ENCODE measurements around the gene CA11.

Gene CA11

DNA sequence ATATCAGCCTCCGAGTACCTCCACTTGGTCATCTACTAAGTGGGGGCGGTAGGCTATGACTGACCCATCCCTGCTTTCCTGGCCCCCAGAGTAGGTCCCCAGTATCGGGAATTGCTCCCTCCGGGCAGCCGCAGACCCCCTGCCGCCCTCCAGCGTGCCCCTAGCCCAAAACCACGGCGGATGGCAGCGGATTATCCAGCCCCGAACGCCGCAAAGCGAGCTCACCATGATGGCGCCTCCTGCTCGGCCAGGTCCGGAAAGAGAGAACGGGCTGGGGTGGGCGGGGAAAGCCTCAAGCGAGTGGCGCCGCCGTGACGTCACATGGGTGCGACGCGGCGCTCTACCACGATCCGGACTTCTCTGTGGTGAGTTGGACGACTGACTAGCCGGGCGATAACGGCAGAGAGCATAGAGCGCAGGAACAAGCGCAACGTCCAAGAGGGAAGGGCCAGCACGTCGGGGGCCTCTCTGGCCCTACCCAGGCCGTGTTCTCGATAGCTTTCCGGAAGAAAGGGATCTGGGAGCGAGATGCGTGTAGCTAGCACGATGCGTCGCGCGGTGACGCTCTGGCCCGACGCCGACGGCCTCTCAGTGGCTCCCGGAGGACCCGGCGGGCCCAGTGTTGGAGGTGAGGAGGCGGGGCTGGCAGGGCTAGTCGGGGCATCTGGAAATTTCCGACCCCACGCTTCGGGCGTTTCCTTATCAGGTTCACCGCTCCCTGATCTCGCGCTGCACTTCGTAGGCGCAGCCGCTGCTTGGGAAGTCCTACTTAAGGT is 26.9 kb downstream of the CA11 start, which contains the start of the genes RPL18 and SPHK2:
TSS of gene RPL18 (minus strand) at position 263 of the 776 bp plus-strand sequence. CDS start at position 228, 35 bp downstream.
TSS of gene SPHK2 (plus strand) at position 591 of the 776 bp plus-strand sequence. CDS start 1,009 bp downstream, outside the sequence.
- TF ChIP-seq, protein P1, sequence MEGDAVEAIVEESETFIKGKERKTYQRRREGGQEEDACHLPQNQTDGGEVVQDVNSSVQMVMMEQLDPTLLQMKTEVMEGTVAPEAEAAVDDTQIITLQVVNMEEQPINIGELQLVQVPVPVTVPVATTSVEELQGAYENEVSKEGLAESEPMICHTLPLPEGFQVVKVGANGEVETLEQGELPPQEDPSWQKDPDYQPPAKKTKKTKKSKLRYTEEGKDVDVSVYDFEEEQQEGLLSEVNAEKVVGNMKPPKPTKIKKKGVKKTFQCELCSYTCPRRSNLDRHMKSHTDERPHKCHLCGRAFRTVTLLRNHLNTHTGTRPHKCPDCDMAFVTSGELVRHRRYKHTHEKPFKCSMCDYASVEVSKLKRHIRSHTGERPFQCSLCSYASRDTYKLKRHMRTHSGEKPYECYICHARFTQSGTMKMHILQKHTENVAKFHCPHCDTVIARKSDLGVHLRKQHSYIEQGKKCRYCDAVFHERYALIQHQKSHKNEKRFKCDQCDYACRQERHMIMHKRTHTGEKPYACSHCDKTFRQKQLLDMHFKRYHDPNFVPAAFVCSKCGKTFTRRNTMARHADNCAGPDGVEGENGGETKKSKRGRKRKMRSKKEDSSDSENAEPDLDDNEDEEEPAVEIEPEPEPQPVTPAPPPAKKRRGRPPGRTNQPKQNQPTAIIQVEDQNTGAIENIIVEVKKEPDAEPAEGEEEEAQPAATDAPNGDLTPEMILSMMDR (IDR thresholded peaks at IDR 0.05; ENCODE audit: low read depth, low read length, missing control alignments) = no peak
- H3K36me3 ChIP-seq (replicated peaks) = peaks cover 32% of the 10 kb centered on the region
- in situ Hi-C loops (cut with HindIII; ENCODE audit: low pct_ligation_motif_present, low sequenced_read_pairs) = no loop called here
- peak; percentile 100 for DNase-seq
- peak within 1 kb of the TSS; percentile 98 for H3K4me3 ChIP-seq (ENCODE audit: low read depth, low read length)
- H3K27me3 ChIP-seq (replicated peaks) = no peaks in the 10 kb centered on the region
- peak within 1 kb of the TSS; percentile 72 for H3K27ac ChIP-seq

DNA sequence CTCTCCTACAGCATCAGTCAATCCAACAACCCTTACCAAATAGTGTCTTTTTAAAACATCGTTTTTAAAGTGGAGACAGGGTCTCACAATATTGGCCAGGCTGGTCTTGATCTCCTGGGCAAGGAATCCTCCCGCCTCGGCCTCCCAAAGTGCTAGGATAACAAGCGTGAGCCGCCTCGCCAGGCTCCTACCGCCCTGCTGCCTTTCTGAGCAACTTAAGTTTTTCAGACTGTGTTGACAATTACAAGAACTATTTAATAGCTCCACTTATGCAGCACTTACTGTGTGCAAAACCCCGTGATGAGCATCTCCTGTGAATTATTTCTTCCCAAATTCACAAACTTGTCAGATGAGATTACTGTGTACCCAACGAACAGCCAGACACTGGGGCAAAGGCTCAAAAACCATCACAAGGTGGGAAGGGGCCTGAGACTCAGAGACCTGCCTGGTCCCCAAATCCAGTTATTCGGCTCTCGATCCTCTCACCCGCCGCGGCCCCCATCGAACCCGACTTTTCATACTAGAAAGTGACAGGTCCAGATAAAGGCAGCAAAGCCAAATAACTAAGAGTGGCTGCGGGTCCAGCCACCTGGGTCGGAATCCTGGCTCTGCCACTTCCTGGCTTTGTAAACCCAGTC is 27.6 kb downstream of the CA11 start:
- H3K36me3 ChIP-seq (replicated peaks) = peaks cover 32% of the 10 kb centered on the region
- DNase-seq = no peak
- H3K27ac ChIP-seq = peak overlapping the region; percentile 72
- H3K27me3 ChIP-seq (replicated peaks) = no peaks in the 10 kb centered on the region
- TF ChIP-seq, protein P1 (IDR thresholded peaks at IDR 0.05; ENCODE audit: low read depth, low read length, missing control alignments) = no peak
- in situ Hi-C loops (cut with HindIII; ENCODE audit: low pct_ligation_motif_present, low sequenced_read_pairs) = no loop called here
- peak overlapping the region; percentile 98 for H3K4me3 ChIP-seq (ENCODE audit: low read depth, low read length)

DNA sequence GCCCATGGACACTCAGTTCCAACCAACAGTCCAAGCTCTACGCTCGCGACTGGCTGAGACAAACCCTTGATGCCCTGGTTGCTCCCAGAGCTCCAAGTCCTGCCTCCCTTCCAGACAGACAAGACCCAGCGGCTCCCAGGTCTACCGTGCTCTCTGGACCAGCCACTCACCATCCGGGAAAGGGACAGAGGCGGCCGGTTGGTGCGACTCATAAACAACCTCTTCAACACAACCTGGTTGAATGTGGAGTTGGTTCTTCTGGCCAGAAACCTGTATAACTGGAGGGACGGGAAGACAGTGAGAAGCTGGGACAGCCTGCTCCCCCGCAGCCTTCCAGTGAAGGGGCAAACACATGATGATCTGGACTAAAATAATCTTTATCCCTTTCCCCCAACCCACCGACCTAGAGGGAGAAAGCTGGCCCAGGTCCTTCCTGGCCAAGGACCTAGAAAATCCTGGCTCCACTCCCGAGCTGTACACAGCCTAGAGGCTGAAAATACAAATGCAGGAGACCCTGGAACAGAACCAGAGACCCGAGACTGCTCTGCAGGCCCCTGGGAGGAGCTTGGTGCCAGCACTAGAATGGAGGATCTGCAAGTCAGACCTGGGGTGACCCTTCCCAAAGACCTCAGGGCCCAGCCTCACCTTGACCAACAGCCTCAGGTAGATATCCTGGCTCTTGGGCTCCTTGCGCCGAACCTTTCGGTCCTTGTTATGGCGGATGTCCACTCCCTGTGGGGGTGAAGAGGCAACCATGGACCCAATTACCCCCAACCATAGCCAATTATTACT is 28.6 kb downstream of the CA11 start:
- no peak for DNase-seq
- in situ Hi-C loops (cut with HindIII; ENCODE audit: low pct_ligation_motif_present, low sequenced_read_pairs) = no loop called here
- Histone ChIP-seq H3K36me3 (replicated peaks) (peaks cover 32% of the 10 kb centered on the region), H3K27me3 (replicated peaks) (no peaks in the 10 kb centered on the region), H3K4me3 (ENCODE audit: low read depth, low read length) (peak overlapping the region; percentile 98), H3K27ac (peak overlapping the region; percentile 72)
- TF ChIP-seq, protein P1 (IDR thresholded peaks at IDR 0.05; ENCODE audit: low read depth, low read length, missing control alignments) = no peak

DNA sequence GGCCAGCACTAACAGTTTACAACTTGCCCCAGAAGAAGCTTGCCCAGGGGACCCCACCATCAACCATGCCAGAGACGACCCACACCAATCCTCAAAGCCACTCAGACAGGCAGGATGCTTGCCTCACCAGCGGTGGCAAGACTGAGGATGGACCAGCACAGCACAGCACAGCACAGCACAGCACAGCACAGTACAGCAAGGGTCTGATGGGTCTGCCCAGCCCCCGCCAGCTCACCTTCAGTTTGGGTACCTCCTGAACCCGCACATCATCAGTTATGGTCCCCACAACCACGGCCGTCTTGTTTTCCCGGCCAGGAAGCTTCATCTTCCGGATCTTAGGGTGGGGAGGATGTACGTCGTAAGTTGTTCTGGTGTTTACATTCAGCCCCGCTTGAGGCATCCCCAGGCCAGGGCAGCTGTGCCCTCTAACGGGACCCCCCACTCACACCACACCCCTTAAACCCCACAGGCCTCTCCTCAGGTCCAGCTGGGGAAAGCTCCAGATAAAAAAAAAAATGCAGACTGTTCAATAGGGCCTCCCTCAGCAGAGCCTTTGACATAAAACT is 29.4 kb downstream of the CA11 start:
- Histone ChIP-seq H3K36me3 (replicated peaks) (peaks cover 32% of the 10 kb centered on the region), H3K4me3 (ENCODE audit: low read depth, low read length) (peak overlapping the region; percentile 98), H3K27me3 (replicated peaks) (no peaks in the 10 kb centered on the region), H3K27ac (no peak overlapping the region)
- in situ Hi-C loops (cut with HindIII; ENCODE audit: low pct_ligation_motif_present, low sequenced_read_pairs) = no loop called here
- TF ChIP-seq, protein P1 (IDR thresholded peaks at IDR 0.05; ENCODE audit: low read depth, low read length, missing control alignments) = no peak
- DNase-seq = no peak

DNA sequence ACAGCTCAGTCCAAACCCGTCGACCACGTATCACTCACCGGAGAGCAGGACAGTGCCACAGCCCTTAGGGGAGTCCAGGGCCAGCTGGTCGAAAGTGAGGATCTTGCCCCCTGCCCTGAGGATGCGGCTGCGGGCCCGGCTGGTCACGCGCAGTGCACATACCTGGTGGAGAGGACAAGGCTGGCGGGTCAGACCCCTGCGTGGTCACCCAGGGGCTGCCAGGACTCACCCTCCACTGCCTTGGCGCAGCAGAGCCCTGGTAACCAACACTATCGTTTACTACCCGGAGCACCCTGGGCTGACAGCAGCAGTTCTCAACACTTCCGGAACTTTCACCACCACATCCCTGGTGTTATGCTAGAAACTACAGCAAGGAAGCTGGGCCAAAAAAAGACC is 29.9 kb downstream of the CA11 start:
- Histone ChIP-seq H3K27ac (no peak overlapping the region), H3K36me3 (replicated peaks) (peaks cover 32% of the 10 kb centered on the region), H3K4me3 (ENCODE audit: low read depth, low read length) (no peak overlapping the region), H3K27me3 (replicated peaks) (no peaks in the 10 kb centered on the region)
- in situ Hi-C loops (cut with HindIII; ENCODE audit: low pct_ligation_motif_present, low sequenced_read_pairs) = no loop called here
- TF ChIP-seq, protein P1 (IDR thresholded peaks at IDR 0.05; ENCODE audit: low read depth, low read length, missing control alignments) = no peak
- DNase-seq = no peak
